Embryonic facial prominence (tissue), 1 donor: ENCODE measurements around the gene RUBCN.
A peak's percentile ranks its signal among the peaks of the same experiment; 100 is the strongest.
"Not testable (repeated sequence)": the region's sequence is repeated elsewhere in the genome, so short reads cannot be mapped to it uniquely, and the experiment has no call there.

Experiments used
- DNase-seq: peaks from one replicate; pipeline ENCODE4 v3.0.0-alpha.2; 2016; ENCODE audit errors: extremely low spot score

Gene RUBCN

GRCh38 chr3:197734667-197735318 lies 1.9 kb downstream of the RUBCN start:
- no peak for DNase-seq

- no peak for DNase-seq
Observed at GRCh38 chr3:197733042-197733441, 3.7 kb downstream of the RUBCN start.

GRCh38 chr3:197731483-197731882 lies 5.2 kb downstream of the RUBCN start:
- not testable (repeated sequence) for DNase-seq

GRCh38 chr3:197730770-197731169 lies 5.9 kb downstream of the RUBCN start:
- DNase-seq, result not testable (repeated sequence)

- no peak for DNase-seq
Observed at GRCh38 chr3:197730200-197730599, 6.5 kb downstream of the RUBCN start.

GRCh38 chr3:197728487-197728886 lies 8.2 kb downstream of the RUBCN start:
- DNase-seq, result no peak

- not testable (repeated sequence) for DNase-seq
Observed at GRCh38 chr3:197727878-197728277, 8.8 kb downstream of the RUBCN start.

GRCh38 chr3:197722734-197723133 lies 14.0 kb downstream of the RUBCN start:
- DNase-seq, result no peak

- DNase-seq, result no peak
Observed at GRCh38 chr3:197720694-197721093, 16.0 kb downstream of the RUBCN start.

GRCh38 chr3:197718891-197719290 lies 17.8 kb downstream of the RUBCN start:
- no peak for DNase-seq

GRCh38 chr3:197714251-197714650 lies 22.5 kb downstream of the RUBCN start:
- no peak for DNase-seq

- no peak for DNase-seq
Observed at GRCh38 chr3:197713477-197713822, 23.3 kb downstream of the RUBCN start.

GRCh38 chr3:197711973-197712707 lies 24.6 kb downstream of the RUBCN start:
- DNase-seq, result peak; percentile 69

GRCh38 chr3:197710965-197711364 lies 25.7 kb downstream of the RUBCN start:
- not testable (repeated sequence) for DNase-seq

- DNase-seq, result no peak
Observed at GRCh38 chr3:197709135-197709534, 27.6 kb downstream of the RUBCN start.

GRCh38 chr3:197706658-197707057 lies 30.0 kb downstream of the RUBCN start:
- DNase-seq, result no peak

- no peak for DNase-seq
Observed at GRCh38 chr3:197701841-197702240, 34.9 kb downstream of the RUBCN start.

- DNase-seq, result no peak
Observed at GRCh38 chr3:197700095-197700494, 36.6 kb downstream of the RUBCN start.

- no peak for DNase-seq
Observed at GRCh38 chr3:197697355-197697754, 39.3 kb downstream of the RUBCN start.

- no peak for DNase-seq
Observed at GRCh38 chr3:197694251-197694650, 42.5 kb downstream of the RUBCN start.

GRCh38 chr3:197692641-197693040 lies 44.1 kb downstream of the RUBCN start:
- no peak for DNase-seq

GRCh38 chr3:197690754-197691153 lies 46.0 kb downstream of the RUBCN start:
- no peak for DNase-seq

GRCh38 chr3:197687570-197687969 lies 49.1 kb downstream of the RUBCN start:
- no peak for DNase-seq

- no peak for DNase-seq
Observed at GRCh38 chr3:197686899-197687298, 49.8 kb downstream of the RUBCN start.
